H9 (cell line): ENCODE measurements around the gene ANKFY1. TPM values are rescaled to one million over a fixed set of nuclear protein-coding genes. Genes with fewer than 3 reads are reported as not detected.

Experiments used
- DNase-seq: peaks from one replicate; pipeline ENCODE4 v3.0.0-alpha.2; 2017
- H2AFZ ChIP-seq: one replicate; pipeline ENCODE4 v1.6.1; 2013; ENCODE audit warnings: mild to moderate bottlenecking, low read length, control low read depth, moderate library complexity
- H2AK5ac ChIP-seq: 2 replicates; pipeline ENCODE4 v1.6.1; 2013; ENCODE audit warnings: low read length, control low read depth, mixed read lengths; ENCODE audit not compliant: insufficient read length
- H2BK120ac ChIP-seq: one replicate; pipeline ENCODE4 v1.6.1; 2013; ENCODE audit warnings: low read depth, mild to moderate bottlenecking, low read length, control low read depth, inconsistent platforms; ENCODE audit not compliant: poor library complexity, severe bottlenecking
- H2BK12ac ChIP-seq: 2 replicates; pipeline ENCODE4 v1.6.1; 2013; ENCODE audit warnings: low read length, control low read depth, mixed read lengths, low read depth; ENCODE audit not compliant: insufficient read length
- H2BK15ac ChIP-seq: 2 replicates; pipeline ENCODE4 v1.6.1; 2013; ENCODE audit warnings: low read depth, low read length, control low read depth
- H2BK20ac ChIP-seq: one replicate; pipeline ENCODE4 v1.6.1; 2013; ENCODE audit warnings: low read depth, mild to moderate bottlenecking, low read length, control low read depth, inconsistent platforms; ENCODE audit not compliant: poor library complexity, severe bottlenecking
- H2BK5ac ChIP-seq: 2 replicates; pipeline ENCODE4 v1.6.1; 2013; ENCODE audit warnings: low read length, control low read depth, mixed read lengths; ENCODE audit not compliant: insufficient read length
- H3K14ac ChIP-seq: 2 replicates; pipeline ENCODE4 v1.6.1; 2013; ENCODE audit warnings: low read length, control low read depth; ENCODE audit not compliant: insufficient read depth
- H3K18ac ChIP-seq: 2 replicates; pipeline ENCODE4 v1.6.1; 2013; ENCODE audit warnings: low read depth, mild to moderate bottlenecking, mixed read lengths, low read length, control low read depth; ENCODE audit not compliant: insufficient read length
- H3K23ac ChIP-seq: 2 replicates; pipeline ENCODE4 v1.6.1; 2013; ENCODE audit warnings: low read length, control low read depth, mixed read lengths, low read depth; ENCODE audit not compliant: insufficient read length
- H3K23me2 ChIP-seq: 2 replicates; pipeline ENCODE4 v1.6.1; 2013; ENCODE audit warnings: low read depth, mild to moderate bottlenecking, mixed read lengths, low read length, control low read depth; ENCODE audit not compliant: insufficient read length, poor library complexity, severe bottlenecking
- H3K27ac ChIP-seq: 2 replicates; pipeline ENCODE4 v1.5.1; 2013; ENCODE audit warnings: low read length, control low read depth, mixed read lengths, low read depth; ENCODE audit not compliant: insufficient read length
- H3K27me3 ChIP-seq: 2 replicates; pipeline ENCODE4 v1.6.1; 2013; ENCODE audit warnings: low read length, control low read depth, inconsistent platforms; ENCODE audit not compliant: insufficient read depth
- H3K4ac ChIP-seq: 2 replicates; pipeline ENCODE4 v1.6.1; 2013; ENCODE audit warnings: low read depth, mild to moderate bottlenecking, control low read depth, inconsistent platforms, low read length, moderate library complexity
- H3K4me1 ChIP-seq: 2 replicates; pipeline ENCODE4 v1.6.1; 2013; ENCODE audit warnings: low read length, control low read depth, inconsistent platforms; ENCODE audit not compliant: insufficient read depth
- H3K4me2 ChIP-seq: 2 replicates; pipeline ENCODE4 v1.6.1; 2013; ENCODE audit warnings: low read length, control low read depth, mixed read lengths; ENCODE audit not compliant: insufficient read length, insufficient read depth
- H3K56ac ChIP-seq: 2 replicates; pipeline ENCODE4 v1.6.1; 2013; ENCODE audit warnings: low read depth, mild to moderate bottlenecking, mixed read lengths, low read length, control low read depth; ENCODE audit not compliant: insufficient read length
- H3K79me1 ChIP-seq: 2 replicates; pipeline ENCODE4 v1.6.1; 2013; ENCODE audit warnings: low read depth, mild to moderate bottlenecking, moderate library complexity, low read length, control low read depth, inconsistent platforms; ENCODE audit not compliant: insufficient read depth, poor library complexity, severe bottlenecking
- H3K79me2 ChIP-seq: 2 replicates; pipeline ENCODE4 v1.6.1; 2013; ENCODE audit warnings: low read length, control low read depth, inconsistent platforms; ENCODE audit not compliant: insufficient read depth
- H3K9ac ChIP-seq: 2 replicates; pipeline ENCODE4 v1.6.1; 2013; ENCODE audit warnings: low read length, control low read depth, mixed read lengths; ENCODE audit not compliant: insufficient read length; ENCODE audit errors: extremely low read depth
- H3K9me3 ChIP-seq: one replicate; pipeline ENCODE4 v1.6.1; 2013; ENCODE audit warnings: low read depth, low read length, inconsistent platforms; ENCODE audit not compliant: control insufficient read depth
- H3T11ph ChIP-seq: one replicate; pipeline ENCODE4 v1.6.1; 2013; ENCODE audit warnings: mild to moderate bottlenecking, low read length, control low read depth, inconsistent platforms
- H4K20me1 ChIP-seq: one replicate; pipeline ENCODE4 v1.6.1; 2013; ENCODE audit not compliant: control insufficient read depth, insufficient read length, insufficient read depth
- H4K5ac ChIP-seq: 2 replicates; pipeline ENCODE4 v1.6.1; 2013; ENCODE audit warnings: low read depth, mild to moderate bottlenecking, mixed read lengths, low read length, control low read depth; ENCODE audit not compliant: insufficient read length
- H4K8ac ChIP-seq: replicated peaks from 2 replicates; pipeline ENCODE4 v1.6.1; 2013; ENCODE audit warnings: low read length, control low read depth, mixed read lengths, low read depth; ENCODE audit not compliant: insufficient read length
- H4K91ac ChIP-seq: 2 replicates; pipeline ENCODE4 v1.6.1; 2013; ENCODE audit warnings: low read depth, mild to moderate bottlenecking, moderate library complexity, mixed read lengths, low read length, control low read depth; ENCODE audit not compliant: insufficient read length
- H3K27ac Mint-ChIP-seq, 3 experiments: 2 replicates in 2 of 3; 3 replicates in 1 of 3; pipeline ENCODE4 v1.8.0; 2020 to 2021; ENCODE audit warnings: mixed read lengths in 3 of 3, mild to moderate bottlenecking in 1 of 3, moderate library complexity in 1 of 3
- H3K27me3 Mint-ChIP-seq: 2 replicates; pipeline ENCODE4 v1.8.0; 2021; ENCODE audit warnings: low read depth, mild to moderate bottlenecking, moderate library complexity, mixed read lengths
- H3K36me3 Mint-ChIP-seq, 3 experiments: 2 replicates in 2 of 3; 3 replicates in 1 of 3; pipeline ENCODE4 v1.8.0; 2020 to 2021; ENCODE audit warnings: low read depth in 3 of 3, mixed read lengths in 3 of 3; ENCODE audit not compliant: insufficient read depth in 1 of 3
- H3K4me1 Mint-ChIP-seq, 2 experiments: 2 replicates each; pipeline ENCODE4 v1.8.0; 2020; ENCODE audit warnings: mixed read lengths in 2 of 2
- H3K4me3 Mint-ChIP-seq, 2 experiments: 2 replicates in 1 of 2; 3 replicates in 1 of 2; pipeline ENCODE4 v1.8.0; 2020 to 2021; ENCODE audit warnings: mild to moderate bottlenecking in 2 of 2, mixed read lengths in 2 of 2, moderate library complexity in 1 of 2
- H3K9me3 Mint-ChIP-seq, 2 experiments: 2 replicates in 1 of 2; 3 replicates in 1 of 2; pipeline ENCODE4 v1.8.0; 2020; ENCODE audit warnings: mild to moderate bottlenecking in 2 of 2, mixed read lengths in 2 of 2, moderate library complexity in 1 of 2
- CTCF ChIP-seq: fragments of 200-600 bp; sonication (generic); conservative IDR thresholded peaks from 3 replicates; pipeline ENCODE4 v1.8.0; 2021; ENCODE audit warnings: antibody characterized with exemption, mild to moderate bottlenecking
- WGBS: extraction: QIAGEN DNeasy Blood & Tissue Kit; methylation state at CpG from one replicate; pipeline ENCODE4 v1.1.7; 2013; ENCODE audit warnings: missing lambda C conversion rate, low lambda C conversion rate, mixed read lengths; ENCODE audit not compliant: insufficient read length; ENCODE audit errors: extremely low coverage; 5-methylcytosine and 5-hydroxymethylcytosine counted together
- total RNA-seq: library from RNA; stranded (reverse); gene quantifications from 2 replicates; pipeline ENCODE4 v1.2.1, GENCODE V29; 2021

The ANKFY1 gene
- total RNA-seq, 1 experiment from 2014 or later, result 51.9 TPM

- H3K27ac Mint-ChIP-seq, result no peak overlapping the region
- H3K27me3 Mint-ChIP-seq, result no peaks in the 10 kb centered on the region
- H3K4ac ChIP-seq, result no peak overlapping the region
- H2BK20ac ChIP-seq, result no peak overlapping the region
- H4K5ac ChIP-seq, result no peak overlapping the region
- WGBS, result no CpG with 5 or more reads among the region's 12 CpGs
- H4K20me1 ChIP-seq, result peaks cover 2% of the 10 kb centered on the region
- H3K18ac ChIP-seq, result no peak overlapping the region
- H3K79me1 ChIP-seq, result no peaks in the 10 kb centered on the region
- no peak overlapping the region for H3K4me3 Mint-ChIP-seq
- no peak for TF ChIP-seq CTCF
- H3T11ph ChIP-seq, result no peak overlapping the region
- peaks cover 34 to 78% (median 75%) of the 10 kb centered on the region in 3 experiments for H3K36me3 Mint-ChIP-seq
- H3K9ac ChIP-seq, result no peak overlapping the region
- H2BK12ac ChIP-seq, result no peak overlapping the region
- H2BK15ac ChIP-seq, result no peak overlapping the region
- no peak overlapping the region for H3K56ac ChIP-seq
- no peaks in the 10 kb centered on the region for H3K23me2 ChIP-seq
- no peak overlapping the region for H4K91ac ChIP-seq
- no peak overlapping the region for H3K14ac ChIP-seq
- H3K9me3 Mint-ChIP-seq, result no peaks in the 10 kb centered on the region
- H3K27ac ChIP-seq, result no peak overlapping the region
- H2AK5ac ChIP-seq, result no peak overlapping the region
- H3K4me1 Mint-ChIP-seq, result peaks cover 3 to 5% of the 10 kb centered on the region in 2 experiments; a peak in 3 of 4 replicates
- H3K9me3 ChIP-seq, result no peaks in the 10 kb centered on the region
- no peak overlapping the region for H2BK5ac ChIP-seq
- H3K79me2 ChIP-seq, result no peaks in the 10 kb centered on the region
- no peak overlapping the region for H3K23ac ChIP-seq
- no peak overlapping the region for H2AFZ ChIP-seq
- H3K4me1 ChIP-seq, result no peaks in the 10 kb centered on the region
- DNase-seq, result no peak
- H2BK120ac ChIP-seq, result no peak overlapping the region
- no peaks in the 10 kb centered on the region for H3K27me3 ChIP-seq
- H3K4me2 ChIP-seq, result no peak overlapping the region
- no peak overlapping the region for H4K8ac ChIP-seq
Observed at GRCh38 chr17:4167786-4168185, 96.0 kb downstream of the ANKFY1 start.
